Measurements from ENCODE around the gene SEBOX.

Gene SEBOX

GRCh38 chr17:28368915-28369683 lies 4.1 kb upstream of the SEBOX start:
- H3K4me3 ChIP-seq (ENCODE audit: low read length) = no peak overlapping the region
- no peak for TF ChIP-seq ZNF274 (IDR thresholded peaks at IDR 0.05; ENCODE audit: low read depth, low read length)

GRCh38 chr17:28368306-28368831 lies 3.4 kb upstream of the SEBOX start:
- TF ChIP-seq ZNF274 (IDR thresholded peaks at IDR 0.05; ENCODE audit: low read depth, low read length) = no peak

GRCh38 chr17:28367641-28368305 lies 2.8 kb upstream of the SEBOX start:
- no peak for TF ChIP-seq ZNF274 (IDR thresholded peaks at IDR 0.05; ENCODE audit: low read depth, low read length)
- no peak overlapping the region for H3K4me3 ChIP-seq (ENCODE audit: low read length)

More at GRCh38 chr17:28368306-28368831, 3.4 kb upstream of the SEBOX start:
- H3K4me3 ChIP-seq (ENCODE audit: low read length) = no peak overlapping the region

- H3K4me3 ChIP-seq (ENCODE audit: low read length) = no peak overlapping the region
- TF ChIP-seq ZNF274 (IDR thresholded peaks at IDR 0.05; ENCODE audit: low read depth, low read length) = no peak
Measured at GRCh38 chr17:28366605-28367004, 1.6 kb upstream of the SEBOX start.

GRCh38 chr17:28365487-28365886 lies 488 bp upstream of the SEBOX start:
- H3K4me3 ChIP-seq (ENCODE audit: low read length) = no peak overlapping the region
- no peak for TF ChIP-seq ZNF274 (IDR thresholded peaks at IDR 0.05; ENCODE audit: low read depth, low read length)

GRCh38 chr17:28363776-28364650 lies 986 bp downstream of the SEBOX start:
- no peak for TF ChIP-seq ZNF274 (IDR thresholded peaks at IDR 0.05; ENCODE audit: low read depth, low read length)

GRCh38 chr17:28363186-28363585 lies 1.8 kb downstream of the SEBOX start:
- TF ChIP-seq ZNF274 (IDR thresholded peaks at IDR 0.05; ENCODE audit: low read depth, low read length) = no peak

More at GRCh38 chr17:28363776-28364650, 986 bp downstream of the SEBOX start:
- H3K4me3 ChIP-seq (ENCODE audit: low read length) = no peak overlapping the region

GRCh38 chr17:28357901-28358197 lies 7.2 kb downstream of the SEBOX start:
- no peak for TF ChIP-seq ZNF274 (IDR thresholded peaks at IDR 0.05; ENCODE audit: low read depth, low read length)
- peak overlapping the region; percentile 91 for H3K4me3 ChIP-seq (ENCODE audit: low read length)

More at GRCh38 chr17:28363186-28363585, 1.8 kb downstream of the SEBOX start:
- no peak overlapping the region for H3K4me3 ChIP-seq (ENCODE audit: low read length)

GRCh38 chr17:28357061-28357900 lies 7.7 kb downstream of the SEBOX start, which contains the start of gene POLDIP2:
Gene POLDIP2 (minus strand): TSS chr17:28357527. CDS start chr17:28357448, 79 bp downstream.
- no peak for TF ChIP-seq ZNF274 (IDR thresholded peaks at IDR 0.05; ENCODE audit: low read depth, low read length)
- peak within 1 kb of the TSS; percentile 91 for H3K4me3 ChIP-seq (ENCODE audit: low read length)

GRCh38 chr17:28350271-28350670 lies 14.7 kb downstream of the SEBOX start:
- no peak for TF ChIP-seq ZNF274 (IDR thresholded peaks at IDR 0.05; ENCODE audit: low read depth, low read length)
- no peak overlapping the region for H3K4me3 ChIP-seq (ENCODE audit: low read length)

- TF ChIP-seq ZNF274 (IDR thresholded peaks at IDR 0.05; ENCODE audit: low read depth, low read length) = no peak
- H3K4me3 ChIP-seq (ENCODE audit: low read length) = no peak overlapping the region
Measured at GRCh38 chr17:28348979-28349378, 16.0 kb downstream of the SEBOX start.

GRCh38 chr17:28347261-28347891 lies 17.6 kb downstream of the SEBOX start:
- H3K4me3 ChIP-seq (ENCODE audit: low read length) = no peak overlapping the region
- no peak for TF ChIP-seq ZNF274 (IDR thresholded peaks at IDR 0.05; ENCODE audit: low read depth, low read length)

- no peak for TF ChIP-seq ZNF274 (IDR thresholded peaks at IDR 0.05; ENCODE audit: low read depth, low read length)
- no peak overlapping the region for H3K4me3 ChIP-seq (ENCODE audit: low read length)
Measured at GRCh38 chr17:28346746-28347246, 18.2 kb downstream of the SEBOX start.

All from GM08714 (cell line).